8988T (cell line): ENCODE results near the gene BRD9.
"Not testable (repeated sequence)": the region's sequence is repeated elsewhere in the genome, so short reads cannot be mapped to it uniquely, and the experiment has no call there.

Experiments used
- DNase-seq: peaks from one replicate; pipeline ENCODE4 v3.0.0; 2011

Gene BRD9

GRCh38 chr5:843371-843770, 49.2 kb downstream of the BRD9 start:
- DNase-seq, result not testable (repeated sequence)

- not testable (repeated sequence) for DNase-seq
These were observed 50.0 kb downstream of the BRD9 start for GRCh38 chr5:842402-843221.

DNA sequence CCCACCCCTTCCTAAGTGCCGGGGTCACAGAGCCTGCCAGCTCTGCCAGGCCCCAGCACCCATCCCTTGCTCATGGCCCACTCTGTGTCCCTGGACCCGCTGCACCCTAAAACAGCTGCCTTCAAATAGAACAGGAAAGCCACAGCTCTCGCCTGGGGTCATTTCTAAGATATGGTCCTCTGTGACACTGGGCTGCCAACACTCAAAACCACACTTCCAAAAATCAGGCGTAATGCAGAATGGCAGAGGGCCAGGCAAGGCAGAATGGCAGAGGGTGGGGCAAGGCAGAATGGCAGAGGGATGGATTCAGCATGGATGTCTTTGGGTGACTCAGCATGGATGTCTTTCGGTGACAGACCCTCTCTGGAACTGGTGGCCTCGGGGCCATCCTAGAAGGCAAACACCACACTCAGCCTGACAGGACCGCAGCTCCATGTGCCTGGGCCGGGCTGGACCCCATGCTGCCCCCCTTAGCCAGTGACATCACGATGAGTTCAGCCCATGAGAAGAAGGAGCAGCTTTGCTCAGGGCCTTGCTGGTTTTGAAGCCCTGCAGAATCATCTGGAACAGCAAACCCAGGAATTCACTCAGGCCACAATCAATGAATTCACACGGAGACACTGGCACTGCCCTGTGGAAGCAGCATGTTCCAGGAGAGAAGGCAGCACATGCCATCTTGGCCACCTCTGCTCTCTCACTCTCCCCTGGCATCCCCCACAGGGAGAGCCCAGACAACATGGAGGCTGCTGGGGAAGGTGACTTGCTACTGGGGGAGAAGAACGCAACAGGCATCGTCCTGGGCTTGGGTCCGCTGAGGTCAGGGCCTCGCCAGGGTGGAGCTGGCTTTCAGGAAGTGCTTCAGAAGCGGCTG, 50.8 kb downstream of the BRD9 start:
- peak; percentile 38 for DNase-seq

DNA sequence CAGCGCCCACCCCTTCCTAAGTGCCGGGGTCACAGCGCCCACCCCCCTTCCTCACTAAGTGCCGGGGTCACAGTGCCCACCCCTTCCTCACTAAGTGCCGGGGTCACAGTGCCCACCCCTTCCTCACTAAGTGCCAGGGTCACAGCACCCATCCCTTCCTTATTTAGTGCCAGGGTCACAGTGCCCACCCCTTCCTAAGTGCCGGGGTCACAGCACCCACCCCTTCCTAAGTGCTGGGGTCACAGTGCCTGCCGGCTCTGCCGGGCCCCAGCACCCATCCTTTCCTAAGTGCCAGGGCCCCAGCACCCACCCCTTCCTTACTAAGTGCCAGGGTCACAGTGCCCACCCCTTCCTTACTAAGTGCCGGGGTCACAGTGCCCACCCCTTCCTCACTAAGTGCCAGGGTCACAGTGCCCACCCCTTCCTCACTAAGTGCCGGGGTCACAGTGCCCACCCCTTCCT, 51.6 kb downstream of the BRD9 start:
- DNase-seq, result not testable (repeated sequence)

GRCh38 chr5:840118-840973, 52.3 kb downstream of the BRD9 start:
- peak; percentile 37 for DNase-seq

DNA sequence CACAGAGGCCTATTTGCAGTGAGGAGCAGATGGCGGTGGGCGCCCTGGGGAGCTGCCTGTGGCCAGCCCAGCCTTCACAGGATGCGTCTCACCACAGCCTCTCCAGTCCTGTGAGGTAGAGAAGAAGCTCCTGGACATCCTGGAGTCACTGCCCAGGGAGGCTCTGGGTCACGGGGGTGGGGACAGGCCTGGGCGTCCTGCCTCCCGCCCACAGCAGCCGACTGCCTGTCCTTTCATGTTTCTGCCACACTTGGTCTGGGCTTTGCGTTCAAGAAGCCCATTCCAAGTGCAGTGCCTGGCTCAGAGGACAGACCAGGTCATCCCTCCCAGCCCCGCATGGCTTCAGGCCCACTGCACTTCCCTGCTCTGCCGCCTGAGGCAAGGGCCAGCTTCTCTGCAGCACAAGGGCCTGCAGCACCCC, 54.2 kb downstream of the BRD9 start:
- not testable (repeated sequence) for DNase-seq

- not testable (repeated sequence) for DNase-seq
These were observed 54.9 kb downstream of the BRD9 start for GRCh38 chr5:837621-838121.

- DNase-seq, result not testable (repeated sequence)
These were observed 56.5 kb downstream of the BRD9 start for GRCh38 chr5:835933-836612.

- DNase-seq, result not testable (repeated sequence)
These were observed 58.6 kb downstream of the BRD9 start for GRCh38 chr5:834013-834412.

DNA sequence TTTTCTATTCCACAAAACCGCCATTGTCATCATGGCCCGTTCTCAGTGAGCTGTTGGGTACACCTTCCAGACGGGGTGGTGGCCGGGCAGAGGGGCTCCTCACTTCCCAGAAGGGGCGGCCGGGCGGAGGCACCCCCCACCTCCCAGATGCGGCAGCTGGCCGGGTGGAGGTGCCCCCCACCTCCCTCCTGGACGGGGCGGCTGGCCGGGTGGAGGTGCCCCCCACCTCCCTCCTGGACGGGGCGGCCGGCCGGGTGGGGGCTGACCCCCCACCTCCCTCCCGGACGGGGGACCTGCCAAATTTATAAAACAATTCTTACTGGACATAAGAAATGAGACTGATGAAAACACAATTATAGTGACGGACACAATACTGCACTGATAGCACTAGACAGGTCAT, 64.4 kb downstream of the BRD9 start:
- not testable (repeated sequence) for DNase-seq

GRCh38 chr5:825544-825943, 67.1 kb downstream of the BRD9 start:
- not testable (repeated sequence) for DNase-seq

GRCh38 chr5:821504-821903, 71.1 kb downstream of the BRD9 start:
- no peak for DNase-seq

DNA sequence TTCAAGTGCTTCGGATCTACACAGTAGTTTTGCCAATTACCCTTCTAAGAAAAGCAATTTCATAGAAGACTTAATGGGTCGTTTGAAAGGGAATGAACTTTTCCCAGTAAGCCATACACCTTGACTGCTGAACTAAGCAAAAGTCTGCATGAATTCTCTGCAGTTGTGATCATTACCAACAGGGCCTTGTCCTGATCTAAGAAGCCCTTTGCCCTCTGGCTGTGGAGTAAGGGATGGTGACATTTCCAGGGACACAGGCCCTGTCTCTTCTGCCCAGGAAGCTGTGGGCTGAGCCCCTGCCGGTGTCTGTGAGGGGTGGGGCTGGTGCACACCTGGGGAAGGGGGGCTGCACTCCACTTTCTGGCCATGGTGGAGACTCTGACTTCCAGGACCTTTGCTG, 72.4 kb downstream of the BRD9 start:
- DNase-seq, result no peak

DNA sequence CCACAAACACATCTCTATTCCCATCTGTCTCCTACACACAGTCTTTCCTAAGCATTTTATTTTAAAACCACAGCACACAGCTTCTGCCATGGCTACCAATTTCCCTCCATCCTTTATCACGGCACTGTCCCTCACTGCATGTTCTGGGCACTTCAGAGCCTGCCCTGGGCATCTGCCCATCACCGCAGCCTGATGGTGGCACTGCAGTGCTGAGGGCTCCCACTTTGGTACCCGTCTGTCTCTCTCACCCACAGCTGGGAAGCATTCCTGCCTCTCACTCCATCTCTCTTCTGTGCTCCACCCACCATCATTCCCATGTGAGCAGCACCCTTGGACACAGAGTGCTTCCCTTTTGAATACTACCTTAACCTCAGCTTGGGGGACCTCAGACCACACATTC, 73.5 kb downstream of the BRD9 start:
- DNase-seq, result no peak

- no peak for DNase-seq
These were observed 76.4 kb downstream of the BRD9 start for GRCh38 chr5:816176-816575.

GRCh38 chr5:815449-815848, 77.2 kb downstream of the BRD9 start:
- no peak for DNase-seq
